Measurements from ENCODE around the gene HLA-DRA.

The HLA-DRA gene

GRCh38 chr6:32424589-32425300, 14.9 kb upstream of the HLA-DRA start:
- TF ChIP-seq USF1 (IDR thresholded peaks at IDR 0.05) (no peak), TAF1 (IDR thresholded peaks at IDR 0.05; ENCODE audit: low read depth) (no peak), TEAD4 (IDR thresholded peaks at IDR 0.05) (no peak), MAX (IDR thresholded peaks at IDR 0.05) (no peak), CEBPB (IDR thresholded peaks at IDR 0.05) (no peak), NFIC (IDR thresholded peaks at IDR 0.05) (no peak), REST (IDR thresholded peaks at IDR 0.05; ENCODE audit: low read depth) (no peak), EGR1 (IDR thresholded peaks at IDR 0.05) (no peak), ZBTB7A (IDR thresholded peaks at IDR 0.05; ENCODE audit: low read depth) (no peak), TCF12 (IDR thresholded peaks at IDR 0.05; ENCODE audit: low read depth) (no peak), YY1 (IDR thresholded peaks at IDR 0.05; ENCODE audit: low read depth) (no peak), FOXM1 (IDR thresholded peaks at IDR 0.05; ENCODE audit: borderline replicate concordance, low read depth) (no peak), RAD21 (IDR thresholded peaks at IDR 0.05; ENCODE audit: low read depth) (no peak), EP300 (IDR thresholded peaks at IDR 0.05; ENCODE audit: borderline replicate concordance) (no peak), CREB1 (IDR thresholded peaks at IDR 0.05; ENCODE audit: low read depth) (no peak)

- TF ChIP-seq NFIC (IDR thresholded peaks at IDR 0.05) (no peak), ZBTB7A (IDR thresholded peaks at IDR 0.05; ENCODE audit: low read depth) (no peak), TCF12 (IDR thresholded peaks at IDR 0.05; ENCODE audit: low read depth) (no peak), MAX (IDR thresholded peaks at IDR 0.05) (no peak), REST (IDR thresholded peaks at IDR 0.05; ENCODE audit: low read depth) (no peak), TAF1 (IDR thresholded peaks at IDR 0.05; ENCODE audit: low read depth) (no peak), CREB1 (IDR thresholded peaks at IDR 0.05; ENCODE audit: low read depth) (no peak), EP300 (IDR thresholded peaks at IDR 0.05; ENCODE audit: borderline replicate concordance) (no peak), CEBPB (IDR thresholded peaks at IDR 0.05) (no peak), YY1 (IDR thresholded peaks at IDR 0.05; ENCODE audit: low read depth) (no peak), TEAD4 (IDR thresholded peaks at IDR 0.05) (no peak)
Measured at GRCh38 chr6:32426338-32426737, 13.3 kb upstream of the HLA-DRA start.

- TF ChIP-seq CEBPB (IDR thresholded peaks at IDR 0.05) (no peak), TEAD4 (IDR thresholded peaks at IDR 0.05) (no peak), ZBTB7A (IDR thresholded peaks at IDR 0.05; ENCODE audit: low read depth) (no peak), YY1 (IDR thresholded peaks at IDR 0.05; ENCODE audit: low read depth) (no peak), FOXM1 (IDR thresholded peaks at IDR 0.05; ENCODE audit: borderline replicate concordance, low read depth) (no peak), MAX (IDR thresholded peaks at IDR 0.05) (no peak), NFIC (IDR thresholded peaks at IDR 0.05) (no peak), REST (IDR thresholded peaks at IDR 0.05; ENCODE audit: low read depth) (no peak), USF1 (IDR thresholded peaks at IDR 0.05) (no peak), EP300 (IDR thresholded peaks at IDR 0.05; ENCODE audit: borderline replicate concordance) (no peak), TCF12 (IDR thresholded peaks at IDR 0.05; ENCODE audit: low read depth) (no peak), EGR1 (IDR thresholded peaks at IDR 0.05) (no peak), TAF1 (IDR thresholded peaks at IDR 0.05; ENCODE audit: low read depth) (no peak), RAD21 (IDR thresholded peaks at IDR 0.05; ENCODE audit: low read depth) (no peak), CREB1 (IDR thresholded peaks at IDR 0.05; ENCODE audit: low read depth) (no peak)
Measured at GRCh38 chr6:32427218-32427617, 12.5 kb upstream of the HLA-DRA start.
